ENCODE measurements around the gene GNA12.

- no peak for TF ChIP-seq CTCF (IDR thresholded peaks at IDR 0.05 in 4 of 5, conservative IDR thresholded peaks at IDR 0.05 in 1 of 5)
- no peak for TF ChIP-seq POLR2A (IDR thresholded peaks at IDR 0.05)
These were observed 26.0 kb downstream of the GNA12 start for GRCh38 chr7:2818121-2818520.
